ENCODE data around the gene MNT. TPM values are rescaled to one million over a fixed set of nuclear protein-coding genes. Genes with fewer than 3 reads are reported as not detected.
"Not testable (repeated sequence)": the region's sequence is repeated elsewhere in the genome, so short reads cannot be mapped to it uniquely, and the experiment has no call there.

The MNT gene
- total RNA-seq, 1 donor from 2014 or later: 4.9 TPM

DNA sequence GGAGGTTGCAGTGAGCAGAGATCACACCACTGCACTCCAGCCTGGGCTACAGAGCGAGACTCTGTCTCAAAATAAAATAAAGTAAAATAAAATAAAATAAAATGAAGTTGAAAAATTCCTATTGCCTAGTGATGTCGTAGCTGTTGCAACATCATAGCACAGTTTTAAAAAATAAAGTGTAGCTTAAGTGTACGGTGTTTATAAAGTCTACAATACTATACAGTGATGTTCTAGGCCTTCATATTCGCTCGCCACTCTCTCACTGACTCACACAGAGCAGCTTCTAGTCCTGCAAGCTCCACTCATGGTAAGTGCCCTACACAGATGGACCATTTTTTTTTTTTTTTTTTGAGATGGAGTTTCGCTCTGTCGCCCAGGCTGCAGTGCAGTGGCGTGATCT is 43.5 kb upstream of the MNT start:
- no peak for DNase-seq (ENCODE audit: low spot score in 2 of 2)
- Histone ChIP-seq H3K9me3 (no peaks in the 10 kb centered on the region), H3K4me3 (no peak overlapping the region), H3K27ac (no peak overlapping the region), H3K4me1 (no peaks in the 10 kb centered on the region), H3K36me3 (peaks cover 0 to 3% of the 10 kb centered on the region in 2 donors), H3K27me3 (no peaks in the 10 kb centered on the region)
- intact Hi-C loops (cut with DNase I): no loop called here
- TF ChIP-seq CTCF (IDR thresholded peaks at IDR 0.05): no peak

GRCh38 chr17:2442166-2442565 is 41.3 kb upstream of the MNT start:
- H3K9me3 ChIP-seq: no peaks in the 10 kb centered on the region
- H3K27me3 ChIP-seq: no peaks in the 10 kb centered on the region
- H3K4me3 ChIP-seq: no peak overlapping the region
- no peak for TF ChIP-seq CTCF (IDR thresholded peaks at IDR 0.05)
- no peak for DNase-seq (ENCODE audit: low spot score in 2 of 2)
- H3K27ac ChIP-seq: no peak overlapping the region
- H3K36me3 ChIP-seq: peaks cover 19 to 20% of the 10 kb centered on the region in 2 donors
- H3K4me1 ChIP-seq: no peaks in the 10 kb centered on the region
- intact Hi-C loops (cut with DNase I): no loop called here

- Histone ChIP-seq H3K27ac (no peak overlapping the region), H3K4me3 (no peak overlapping the region), H3K27me3 (no peaks in the 10 kb centered on the region), H3K9me3 (no peaks in the 10 kb centered on the region), H3K4me1 (no peaks in the 10 kb centered on the region), H3K36me3 (peaks cover 30 to 31% of the 10 kb centered on the region in 2 donors)
- intact Hi-C loops (cut with DNase I): no loop called here
- no peak for TF ChIP-seq CTCF (IDR thresholded peaks at IDR 0.05)
- DNase-seq (ENCODE audit: low spot score in 2 of 2): no peak
These were observed 40.1 kb upstream of the MNT start for GRCh38 chr17:2440930-2441329.

DNA sequence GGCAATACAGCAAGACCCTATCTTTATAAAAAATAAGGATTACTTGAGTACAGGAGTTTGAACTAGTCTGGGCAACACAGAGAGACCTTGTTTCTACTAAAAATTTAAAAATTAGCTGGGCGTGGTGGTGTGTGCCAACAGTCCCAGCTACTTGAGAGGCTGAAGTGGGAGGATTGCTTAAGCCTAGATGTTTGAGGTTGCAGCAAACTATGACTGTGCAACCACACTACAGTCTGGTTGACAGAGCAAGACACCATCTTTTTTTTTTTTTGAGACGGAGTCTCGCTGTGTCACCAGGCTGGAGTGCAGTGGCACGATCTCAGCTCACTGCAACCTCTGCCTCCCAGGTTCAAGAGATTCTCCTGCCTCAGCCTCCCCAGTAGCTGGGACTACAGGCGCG is 39.1 kb upstream of the MNT start:
- H3K27ac ChIP-seq; H3K4me1 ChIP-seq; H3K9me3 ChIP-seq; H3K27me3 ChIP-seq; DNase-seq (ENCODE audit: low spot score in 2 of 2); H3K4me3 ChIP-seq; intact Hi-C loops (cut with DNase I): not testable (repeated sequence)
- peaks cover 34 to 38% of the 10 kb centered on the region in 2 donors for H3K36me3 ChIP-seq

- TF ChIP-seq CTCF (IDR thresholded peaks at IDR 0.05): no peak
- H3K4me1 ChIP-seq: no peaks in the 10 kb centered on the region
- intact Hi-C loops (cut with DNase I): no loop called here
- no peak for DNase-seq (ENCODE audit: low spot score in 2 of 2)
- peaks cover 34 to 38% of the 10 kb centered on the region in 2 donors for H3K36me3 ChIP-seq
- no peaks in the 10 kb centered on the region for H3K27me3 ChIP-seq
- H3K9me3 ChIP-seq: no peaks in the 10 kb centered on the region
- no peak overlapping the region for H3K4me3 ChIP-seq
- H3K27ac ChIP-seq: no peak overlapping the region
These were observed 38.0 kb upstream of the MNT start for GRCh38 chr17:2438823-2439222.

- no peaks in the 10 kb centered on the region for H3K4me1 ChIP-seq
- no peak for TF ChIP-seq CTCF (IDR thresholded peaks at IDR 0.05)
- no peak overlapping the region for H3K4me3 ChIP-seq
- no peaks in the 10 kb centered on the region for H3K9me3 ChIP-seq
- H3K27ac ChIP-seq: no peak overlapping the region
- H3K27me3 ChIP-seq: no peaks in the 10 kb centered on the region
- no peak for DNase-seq (ENCODE audit: low spot score in 2 of 2)
- H3K36me3 ChIP-seq: peaks cover 42 to 44% of the 10 kb centered on the region in 2 donors
- intact Hi-C loops (cut with DNase I): no loop called here
These were observed 35.6 kb upstream of the MNT start for GRCh38 chr17:2436316-2436905.

Data from ascending aorta (tissue), 2 donors.